ENCODE data around the gene EHD4.

- TF ChIP-seq POLR2A (IDR thresholded peaks at IDR 0.05; ENCODE audit: low read depth, low read length), result no peak
- no peak for TF ChIP-seq POLR2AphosphoS5 (IDR thresholded peaks at IDR 0.05; ENCODE audit: low read depth, low read length)
Observed at GRCh38 chr15:41989573-41990242, 17.4 kb upstream of the EHD4 start.

Measured in GM12892 (cell line).